Measurements from ENCODE around the gene ADGRE3. TPM values are rescaled to one million over a fixed set of nuclear protein-coding genes. Genes with fewer than 3 reads are reported as not detected.

The ADGRE3 gene
- polyA plus RNA-seq, 1 donor (not counting 4 experiments of a cell fraction or from before 2014, with no cell fraction given) = not detected

GRCh38 chr19:14677464-14677863 is 2.8 kb upstream of the ADGRE3 start:
- Histone ChIP-seq H3K9me1 (ENCODE audit: control insufficient read depth, extremely low read depth, insufficient read depth, low read length) (no peaks in the 10 kb centered on the region), H3K9ac (ENCODE audit: control insufficient read depth, extremely low read depth, insufficient read depth, low read length) (no peak overlapping the region), H3K36me3 (ENCODE audit: control insufficient read depth in 2 of 2, extremely low read depth in 1 of 2, insufficient read depth in 2 of 2, low read length in 2 of 2) (no peaks in the 10 kb centered on the region), H3K4me1 (ENCODE audit: control insufficient read depth, extremely low read depth, insufficient read depth, low read length) (no peaks in the 10 kb centered on the region), H3K9me3 (ENCODE audit: control insufficient read depth, low read depth, low read length) (no peaks in the 10 kb centered on the region), H3K4me3 (ENCODE audit: control insufficient read depth in 2 of 3, extremely low read depth in 1 of 3, insufficient read depth in 2 of 3, low read depth in 1 of 3, low read length in 3 of 3) (no peak overlapping the region), H3K27me3 (ENCODE audit: control insufficient read depth, extremely low read depth, insufficient read depth, low read length) (no peaks in the 10 kb centered on the region), H3K79me2 (ENCODE audit: control insufficient read depth, insufficient read depth, low read length) (no peaks in the 10 kb centered on the region), H4K20me1 (ENCODE audit: control insufficient read depth, extremely low read depth, insufficient read depth, low read length) (no peaks in the 10 kb centered on the region), H3K4me2 (ENCODE audit: control insufficient read depth, extremely low read depth, insufficient read depth, low read depth, low read length) (no peak overlapping the region), H3K27ac (ENCODE audit: control insufficient read depth, insufficient read depth, low read length) (no peak overlapping the region), H2AFZ (ENCODE audit: control insufficient read depth, low read length) (no peak overlapping the region)
- dilution Hi-C loops (cut with MboI; ENCODE audit: extremely low pct_ligation_motif_present, low sequenced_read_pairs) = no loop called here
- FAIRE-seq (no peak), DNase-seq (ENCODE audit: low read depth, low spot score) (no peak)
- no peak for TF ChIP-seq CTCF (optimal IDR thresholded peaks at IDR 0.05 in 1 of 3, IDR thresholded peaks at IDR 0.05 in 1 of 3, conservative IDR thresholded peaks at IDR 0.05 in 1 of 3; ENCODE audit: extremely low read depth in 1 of 3, insufficient read depth in 2 of 3, low read length in 3 of 3)
- no peak for TF ChIP-seq EZH2 (IDR thresholded peaks at IDR 0.05; ENCODE audit: low read length)

GRCh38 chr19:14676762-14677161 is 2.1 kb upstream of the ADGRE3 start:
- dilution Hi-C loops (cut with MboI; ENCODE audit: extremely low pct_ligation_motif_present, low sequenced_read_pairs) = no loop called here
- Histone ChIP-seq H3K9ac (ENCODE audit: control insufficient read depth, extremely low read depth, insufficient read depth, low read length) (no peak overlapping the region), H2AFZ (ENCODE audit: control insufficient read depth, low read length) (no peak overlapping the region), H3K36me3 (ENCODE audit: control insufficient read depth in 2 of 2, extremely low read depth in 1 of 2, insufficient read depth in 2 of 2, low read length in 2 of 2) (no peaks in the 10 kb centered on the region), H4K20me1 (ENCODE audit: control insufficient read depth, extremely low read depth, insufficient read depth, low read length) (no peaks in the 10 kb centered on the region), H3K27ac (ENCODE audit: control insufficient read depth, insufficient read depth, low read length) (no peak overlapping the region), H3K9me1 (ENCODE audit: control insufficient read depth, extremely low read depth, insufficient read depth, low read length) (no peaks in the 10 kb centered on the region), H3K27me3 (ENCODE audit: control insufficient read depth, extremely low read depth, insufficient read depth, low read length) (no peaks in the 10 kb centered on the region), H3K4me1 (ENCODE audit: control insufficient read depth, extremely low read depth, insufficient read depth, low read length) (no peaks in the 10 kb centered on the region), H3K4me3 (ENCODE audit: control insufficient read depth in 2 of 3, extremely low read depth in 1 of 3, insufficient read depth in 2 of 3, low read depth in 1 of 3, low read length in 3 of 3) (no peak overlapping the region), H3K9me3 (ENCODE audit: control insufficient read depth, low read depth, low read length) (no peaks in the 10 kb centered on the region), H3K4me2 (ENCODE audit: control insufficient read depth, extremely low read depth, insufficient read depth, low read depth, low read length) (no peak overlapping the region), H3K79me2 (ENCODE audit: control insufficient read depth, insufficient read depth, low read length) (no peaks in the 10 kb centered on the region)
- no peak for DNase-seq (ENCODE audit: low read depth, low spot score)
- no peak for TF ChIP-seq EZH2 (IDR thresholded peaks at IDR 0.05; ENCODE audit: low read length)
- no peak for TF ChIP-seq CTCF (optimal IDR thresholded peaks at IDR 0.05 in 1 of 3, IDR thresholded peaks at IDR 0.05 in 1 of 3, conservative IDR thresholded peaks at IDR 0.05 in 1 of 3; ENCODE audit: extremely low read depth in 1 of 3, insufficient read depth in 2 of 3, low read length in 3 of 3)
- FAIRE-seq = no peak

Data from keratinocyte (primary cell).